ENCODE data around the gene NLGN3.
"Not testable (repeated sequence)": the region's sequence is repeated elsewhere in the genome, so short reads cannot be mapped to it uniquely, and the experiment has no call there.

NLGN3 gene

DNA sequence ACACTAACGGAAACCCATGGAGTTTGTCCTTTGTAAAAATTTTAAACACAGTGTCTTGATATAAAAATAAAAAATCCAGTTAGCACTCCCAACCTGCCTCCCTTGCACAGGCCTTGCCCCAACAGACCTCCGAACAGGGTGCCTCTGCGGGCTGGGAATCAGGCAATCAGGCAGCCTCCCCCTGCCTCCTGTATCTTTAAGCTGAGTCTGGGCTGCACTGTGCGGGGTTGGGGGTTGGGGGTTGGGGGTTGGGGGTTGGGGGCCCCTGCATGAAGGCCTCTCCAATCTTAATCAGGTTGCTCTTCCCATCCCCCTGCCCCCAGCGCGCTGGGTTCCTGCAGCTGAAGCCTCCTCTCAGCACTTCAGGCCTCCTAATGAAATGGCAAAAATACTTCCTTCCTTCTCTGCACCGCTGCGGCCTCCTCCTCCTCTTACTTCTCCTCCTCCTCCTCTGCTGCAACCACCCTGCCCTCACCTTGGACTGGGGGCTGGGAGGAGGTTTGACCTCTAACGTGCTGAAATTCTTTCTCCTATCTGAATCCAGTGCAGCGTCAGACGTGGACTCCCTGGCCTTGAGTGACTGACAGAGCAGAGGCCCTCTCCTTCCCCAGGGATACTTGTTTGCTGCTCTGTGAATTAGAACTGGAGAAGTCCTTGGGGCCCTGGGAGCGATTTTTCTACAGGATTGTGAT, 26.6 kb downstream of the NLGN3 start:
- 26% methylated on average over 7 of the region's 12 CpGs for WGBS
- Histone ChIP-seq H3K9me3 (ENCODE audit: insufficient read depth, low read depth, low read length) (no peaks in the 10 kb centered on the region), H3K4me1 (ENCODE audit: insufficient read depth, low read length) (peaks cover 10% of the 10 kb centered on the region; the same call in 1 of the 2 replicates), H3K4me3 (ENCODE audit: low read length) (no peak overlapping the region; the same call in 1 of the 2 replicates), H3K9ac (ENCODE audit: low read depth, low read length) (peak overlapping the region; percentile 40; the same call in 1 of the 2 replicates), H3K27ac (ENCODE audit: low read depth, low read length) (peak overlapping the region; percentile 65), H3K27me3 (ENCODE audit: insufficient read depth, low read length) (no peaks in the 10 kb centered on the region), H3K36me3 (ENCODE audit: insufficient read depth, low read length) (0 out of 2 replicates have a peak, but pooled peaks cover 3% of the 10 kb centered on the region)

GRCh38 chrX:71173440-71173839, 28.8 kb downstream of the NLGN3 start:
- Histone ChIP-seq H3K9me3 (ENCODE audit: insufficient read depth, low read depth, low read length) (no peaks in the 10 kb centered on the region), H3K27me3 (ENCODE audit: insufficient read depth, low read length) (no peaks in the 10 kb centered on the region), H3K4me3 (ENCODE audit: low read length) (no peak overlapping the region), H3K4me1 (ENCODE audit: insufficient read depth, low read length) (peaks cover 10% of the 10 kb centered on the region; the same call in 1 of the 2 replicates), H3K27ac (ENCODE audit: low read depth, low read length) (no peak overlapping the region), H3K36me3 (ENCODE audit: insufficient read depth, low read length) (no peaks in the 10 kb centered on the region), H3K9ac (ENCODE audit: low read depth, low read length) (no peak overlapping the region)
- 96% methylated on average over 2 of the region's 2 CpGs for WGBS

DNA sequence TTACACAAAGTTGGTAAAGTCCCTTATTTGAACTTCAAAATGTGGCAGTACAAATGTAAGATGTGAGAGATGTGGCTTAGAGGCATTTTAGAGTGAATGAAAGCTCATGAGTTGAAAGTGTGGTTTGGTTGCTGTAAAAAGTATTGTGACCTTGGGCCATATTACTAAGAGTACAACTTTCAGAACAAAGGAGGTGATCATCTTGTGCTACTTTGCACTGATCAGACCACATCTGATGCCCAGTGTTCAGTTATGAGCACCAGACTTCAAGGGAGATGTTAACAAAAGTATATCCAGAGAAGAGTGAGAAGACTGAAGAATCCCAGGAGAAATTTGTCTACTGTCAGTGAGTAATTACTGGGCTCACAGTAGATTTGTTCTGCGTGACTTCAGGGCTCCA, 30.2 kb downstream of the NLGN3 start:
- Histone ChIP-seq H3K4me1 (ENCODE audit: insufficient read depth, low read length) (peaks cover 10% of the 10 kb centered on the region; the same call in 1 of the 2 replicates), H3K9me3 (ENCODE audit: insufficient read depth, low read depth, low read length) (no peaks in the 10 kb centered on the region), H3K27me3 (ENCODE audit: insufficient read depth, low read length) (no peaks in the 10 kb centered on the region), H3K4me3 (ENCODE audit: low read length) (no peak overlapping the region), H3K36me3 (ENCODE audit: insufficient read depth, low read length) (no peaks in the 10 kb centered on the region), H3K27ac (ENCODE audit: low read depth, low read length) (no peak overlapping the region), H3K9ac (ENCODE audit: low read depth, low read length) (no peak overlapping the region)
- WGBS = 93% methylated on average over 1 of the region's 1 CpG

DNA sequence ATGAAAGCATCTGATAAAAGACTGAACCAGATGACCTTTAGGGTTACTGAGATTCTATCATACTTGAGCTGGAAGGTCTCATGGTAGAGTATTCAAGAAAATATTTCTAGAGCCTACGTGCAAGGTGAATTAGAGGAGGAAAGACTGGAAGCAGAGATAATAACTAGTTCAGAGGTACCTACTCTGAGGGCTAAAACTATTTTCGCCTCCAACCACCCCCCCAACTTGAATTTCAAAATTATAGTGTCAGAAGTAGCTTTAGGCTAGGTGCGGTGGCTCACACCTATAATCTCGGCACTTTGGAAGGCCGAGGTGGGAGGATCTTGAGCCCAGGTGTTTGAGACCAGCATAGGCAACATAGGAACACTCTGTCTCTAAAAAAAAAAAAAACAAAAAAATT, 30.9 kb downstream of the NLGN3 start:
- Histone ChIP-seq H3K27me3 (ENCODE audit: insufficient read depth, low read length) (no peaks in the 10 kb centered on the region), H3K4me1 (ENCODE audit: insufficient read depth, low read length) (peaks cover 9% of the 10 kb centered on the region; the same call in 1 of the 2 replicates), H3K9me3 (ENCODE audit: insufficient read depth, low read depth, low read length) (no peaks in the 10 kb centered on the region), H3K36me3 (ENCODE audit: insufficient read depth, low read length) (no peaks in the 10 kb centered on the region), H3K4me3 (ENCODE audit: low read length) (no peak overlapping the region), H3K9ac (ENCODE audit: low read depth, low read length) (no peak overlapping the region), H3K27ac (ENCODE audit: low read depth, low read length) (no peak overlapping the region)
- 90% methylated on average over 5 of the region's 5 CpGs for WGBS

DNA sequence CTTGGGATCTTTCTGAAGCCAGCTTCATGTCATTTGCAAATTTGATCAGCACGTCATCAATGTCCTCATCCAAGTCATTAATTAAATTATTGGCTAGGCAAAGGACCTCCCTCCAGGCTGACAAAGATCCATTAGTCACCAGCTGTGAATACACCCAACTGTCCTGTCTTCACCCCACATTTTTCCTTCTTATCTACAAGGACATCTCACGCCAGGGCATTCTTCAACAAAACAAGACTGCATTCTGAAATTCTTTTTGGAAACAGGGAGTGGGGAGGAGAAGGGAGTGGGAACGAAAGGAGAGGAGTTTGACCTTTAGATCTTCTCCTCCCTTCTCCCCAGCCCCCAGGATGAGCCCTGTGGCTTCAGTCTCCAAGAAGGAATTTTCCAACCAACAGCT, 32.7 kb downstream of the NLGN3 start:
- H3K9me3 ChIP-seq (ENCODE audit: insufficient read depth, low read depth, low read length) = no peaks in the 10 kb centered on the region
- H3K4me3 ChIP-seq (ENCODE audit: low read length) = no peak overlapping the region
- no peak overlapping the region for H3K27ac ChIP-seq (ENCODE audit: low read depth, low read length)
- H3K27me3 ChIP-seq (ENCODE audit: insufficient read depth, low read length) = no peaks in the 10 kb centered on the region
- H3K36me3 ChIP-seq (ENCODE audit: insufficient read depth, low read length) = no peaks in the 10 kb centered on the region
- no peak overlapping the region for H3K9ac ChIP-seq (ENCODE audit: low read depth, low read length)
- peaks cover under 1% of the 10 kb centered on the region; the same call in 1 of the 2 replicates for H3K4me1 ChIP-seq (ENCODE audit: insufficient read depth, low read length)
- WGBS = 37% methylated on average over 2 of the region's 3 CpGs

- H3K27ac ChIP-seq (ENCODE audit: low read depth, low read length) = no peak overlapping the region
- H3K4me3 ChIP-seq (ENCODE audit: low read length) = no peak overlapping the region
- H3K27me3 ChIP-seq (ENCODE audit: insufficient read depth, low read length) = no peaks in the 10 kb centered on the region
- peaks cover 13% of the 10 kb centered on the region for H3K4me1 ChIP-seq (ENCODE audit: insufficient read depth, low read length)
- H3K36me3 ChIP-seq (ENCODE audit: insufficient read depth, low read length) = no peaks in the 10 kb centered on the region
- 4% methylated on average over 3 of the region's 4 CpGs for WGBS
- no peaks in the 10 kb centered on the region for H3K9me3 ChIP-seq (ENCODE audit: insufficient read depth, low read depth, low read length)
- H3K9ac ChIP-seq (ENCODE audit: low read depth, low read length) = no peak overlapping the region
Measured at GRCh38 chrX:71178908-71179307, 34.3 kb downstream of the NLGN3 start.

GRCh38 chrX:71180579-71181265, 36.1 kb downstream of the NLGN3 start:
- not testable (repeated sequence) for H3K27me3 ChIP-seq (ENCODE audit: insufficient read depth, low read length); H3K9me3 ChIP-seq (ENCODE audit: insufficient read depth, low read depth, low read length); H3K4me3 ChIP-seq (ENCODE audit: low read length); H3K9ac ChIP-seq (ENCODE audit: low read depth, low read length); H3K27ac ChIP-seq (ENCODE audit: low read depth, low read length); H3K36me3 ChIP-seq (ENCODE audit: insufficient read depth, low read length)
- 81% methylated on average over 8 of the region's 9 CpGs for WGBS
- peaks cover 13% of the 10 kb centered on the region for H3K4me1 ChIP-seq (ENCODE audit: insufficient read depth, low read length)

GRCh38 chrX:71181558-71181909, 36.9 kb downstream of the NLGN3 start:
- H3K4me1 ChIP-seq (ENCODE audit: insufficient read depth, low read length) = peaks cover 13% of the 10 kb centered on the region
- peak overlapping the region; percentile 61 for H3K4me3 ChIP-seq (ENCODE audit: low read length)
- WGBS = 13% methylated on average over 9 of the region's 10 CpGs
- H3K27ac ChIP-seq (ENCODE audit: low read depth, low read length) = peak overlapping the region; percentile 97
- H3K27me3 ChIP-seq (ENCODE audit: insufficient read depth, low read length) = no peaks in the 10 kb centered on the region
- H3K9ac ChIP-seq (ENCODE audit: low read depth, low read length) = peak overlapping the region; percentile 87
- no peaks in the 10 kb centered on the region for H3K9me3 ChIP-seq (ENCODE audit: insufficient read depth, low read depth, low read length)
- H3K36me3 ChIP-seq (ENCODE audit: insufficient read depth, low read length) = no peaks in the 10 kb centered on the region

DNA sequence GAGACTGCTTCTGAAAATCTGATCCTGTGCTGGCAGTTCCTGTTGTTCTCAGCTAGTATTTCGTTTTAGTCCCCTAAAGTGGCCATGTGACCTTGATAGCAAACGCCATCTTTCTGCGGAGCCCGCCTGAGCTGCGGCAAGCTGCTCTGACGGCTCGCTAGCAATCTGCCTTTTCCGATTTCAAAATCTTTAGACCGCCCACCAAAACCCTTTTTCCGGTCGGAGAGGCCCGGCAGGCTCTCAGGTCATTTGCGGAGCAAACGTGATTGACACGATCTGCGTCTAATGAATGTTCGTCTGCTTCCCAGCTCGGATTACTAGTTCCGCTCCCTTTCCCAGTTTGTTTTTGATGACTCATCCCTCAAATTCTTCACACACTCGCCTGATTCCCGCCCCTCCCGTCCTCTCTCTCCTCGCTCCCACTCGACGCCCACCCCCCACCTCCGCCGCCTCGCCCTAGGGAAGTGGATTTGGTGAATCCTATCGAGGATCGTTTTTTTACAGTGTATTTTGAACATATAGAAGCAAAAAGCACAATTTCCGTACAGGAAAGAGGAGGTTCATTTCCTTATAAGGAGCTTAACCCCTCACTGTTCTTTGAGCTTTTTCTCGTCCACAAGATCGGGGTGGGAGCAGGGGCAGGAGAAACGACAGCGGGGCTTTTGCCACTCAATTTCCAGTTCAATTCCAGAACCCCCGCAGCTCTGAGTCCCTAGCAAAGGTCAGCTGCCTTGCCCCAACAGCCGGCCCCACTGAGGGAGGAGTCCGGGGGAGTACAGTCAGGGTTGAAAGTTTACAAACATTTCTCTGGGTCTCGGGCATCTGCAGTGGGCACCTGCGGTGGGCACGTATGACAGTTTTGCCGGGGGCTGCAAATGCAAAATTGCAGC, 37.5 kb downstream of the NLGN3 start:
- no peaks in the 10 kb centered on the region for H3K9me3 ChIP-seq (ENCODE audit: insufficient read depth, low read depth, low read length)
- peaks cover 13% of the 10 kb centered on the region for H3K4me1 ChIP-seq (ENCODE audit: insufficient read depth, low read length)
- 2% methylated on average over 32 of the region's 42 CpGs for WGBS
- peak overlapping the region; percentile 61 for H3K4me3 ChIP-seq (ENCODE audit: low read length)
- no peaks in the 10 kb centered on the region for H3K36me3 ChIP-seq (ENCODE audit: insufficient read depth, low read length)
- no peaks in the 10 kb centered on the region for H3K27me3 ChIP-seq (ENCODE audit: insufficient read depth, low read length)
- H3K9ac ChIP-seq (ENCODE audit: low read depth, low read length) = peak overlapping the region; percentile 87
- H3K27ac ChIP-seq (ENCODE audit: low read depth, low read length) = peak overlapping the region; percentile 97

DNA sequence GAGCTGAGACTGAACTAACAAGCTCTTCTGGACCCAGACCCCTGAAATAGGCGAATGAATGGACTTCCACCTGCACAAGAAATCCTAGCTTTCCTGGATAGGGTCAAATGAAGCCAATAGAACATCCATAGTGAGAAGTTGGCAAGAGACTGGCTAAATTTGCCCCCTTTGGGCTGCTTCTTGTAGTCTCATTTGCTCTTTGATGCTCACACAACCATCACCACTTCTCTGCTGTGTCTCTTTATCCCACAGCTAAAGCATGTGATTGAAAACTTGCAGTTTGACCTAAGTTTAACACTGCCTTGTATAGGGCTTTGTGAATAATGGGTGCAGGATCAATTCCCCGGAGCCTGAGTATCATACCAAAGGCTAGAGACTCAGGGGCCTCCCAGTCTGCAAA, 38.2 kb downstream of the NLGN3 start:
- Histone ChIP-seq H3K4me3 (ENCODE audit: low read length) (peak overlapping the region; percentile 37), H3K27ac (ENCODE audit: low read depth, low read length) (peak overlapping the region; percentile 92), H3K9ac (ENCODE audit: low read depth, low read length) (peak overlapping the region; percentile 72), H3K4me1 (ENCODE audit: insufficient read depth, low read length) (peaks cover 13% of the 10 kb centered on the region), H3K27me3 (ENCODE audit: insufficient read depth, low read length) (no peaks in the 10 kb centered on the region), H3K36me3 (ENCODE audit: insufficient read depth, low read length) (no peaks in the 10 kb centered on the region), H3K9me3 (ENCODE audit: insufficient read depth, low read depth, low read length) (no peaks in the 10 kb centered on the region)
- 23% methylated on average over 2 of the region's 2 CpGs for WGBS

DNA sequence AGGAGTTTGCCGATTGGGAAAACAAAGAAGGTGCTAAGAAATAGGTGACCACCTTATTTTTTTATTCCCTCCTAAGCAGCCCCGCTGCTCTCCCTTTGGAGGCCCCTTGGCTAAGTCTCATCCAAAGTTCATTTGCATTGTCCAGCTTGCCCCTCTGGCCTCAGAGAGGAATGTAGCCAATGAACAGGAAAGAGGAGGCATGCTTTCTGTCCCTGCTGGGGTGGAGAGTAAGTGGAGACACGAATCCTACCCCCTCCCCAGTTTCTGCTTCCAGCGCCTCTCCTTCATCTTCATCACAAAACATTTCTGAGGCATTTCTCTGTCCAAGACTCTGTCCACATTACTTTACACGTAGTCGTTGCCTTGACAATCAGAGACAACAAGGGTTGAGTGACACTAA, 38.7 kb downstream of the NLGN3 start:
- H3K36me3 ChIP-seq (ENCODE audit: insufficient read depth, low read length) = no peaks in the 10 kb centered on the region
- 38% methylated on average over 5 of the region's 6 CpGs for WGBS
- H3K4me3 ChIP-seq (ENCODE audit: low read length) = no peak overlapping the region; the same call in 1 of the 2 replicates
- H3K27ac ChIP-seq (ENCODE audit: low read depth, low read length) = peak overlapping the region; percentile 92
- H3K4me1 ChIP-seq (ENCODE audit: insufficient read depth, low read length) = peaks cover 13% of the 10 kb centered on the region
- H3K9me3 ChIP-seq (ENCODE audit: insufficient read depth, low read depth, low read length) = no peaks in the 10 kb centered on the region
- no peaks in the 10 kb centered on the region for H3K27me3 ChIP-seq (ENCODE audit: insufficient read depth, low read length)
- H3K9ac ChIP-seq (ENCODE audit: low read depth, low read length) = peak overlapping the region; percentile 72; the same call in 1 of the 2 replicates
